Gastroesophageal sphincter (tissue), 3 donors: ENCODE data around the gene CLEC4D.

Experiments used
- CTCF ChIP-seq, 4 experiments: fragments of 200-600 bp in 2 of 4; fragments of 450-650 bp in 2 of 4; sonication (generic) in 1 of 4; IDR thresholded peaks; one replicate each; pipeline ENCODE4 v1.5.1; 2017 to 2019; ENCODE audit warnings: antibody characterized with exemption in 4 of 4, mild to moderate bottlenecking in 2 of 4, moderate library complexity in 2 of 4
- EP300 ChIP-seq: sonication (generic); formaldehyde crosslinking; IDR thresholded peaks from one replicate; pipeline ENCODE4 v1.6.1; 2017; ENCODE audit warnings: antibody characterized with exemption, mild to moderate bottlenecking
- POLR2A ChIP-seq, 2 donors: fragments of 450-650 bp; IDR thresholded peaks; one replicate each; pipeline ENCODE4 v1.6.1; 2017; ENCODE audit warnings: antibody characterized with exemption in 2 of 2, mild to moderate bottlenecking in 2 of 2, moderate library complexity in 1 of 2
- POLR2AphosphoS5 ChIP-seq: sonication (generic); formaldehyde crosslinking; IDR thresholded peaks from one replicate; pipeline ENCODE4 v1.6.1; 2017; ENCODE audit warnings: antibody characterized with exemption

- no peak for TF ChIP-seq CTCF (IDR thresholded peaks at IDR 0.05)
- TF ChIP-seq POLR2A (IDR thresholded peaks at IDR 0.05) = no peak
- TF ChIP-seq POLR2AphosphoS5 = no peak
- no peak for TF ChIP-seq EP300
Measured at GRCh38 chr12:8563356-8563755, 50.1 kb downstream of the CLEC4D start.
